ENCODE measurements around the gene NRG2.

NRG2 gene

DNA sequence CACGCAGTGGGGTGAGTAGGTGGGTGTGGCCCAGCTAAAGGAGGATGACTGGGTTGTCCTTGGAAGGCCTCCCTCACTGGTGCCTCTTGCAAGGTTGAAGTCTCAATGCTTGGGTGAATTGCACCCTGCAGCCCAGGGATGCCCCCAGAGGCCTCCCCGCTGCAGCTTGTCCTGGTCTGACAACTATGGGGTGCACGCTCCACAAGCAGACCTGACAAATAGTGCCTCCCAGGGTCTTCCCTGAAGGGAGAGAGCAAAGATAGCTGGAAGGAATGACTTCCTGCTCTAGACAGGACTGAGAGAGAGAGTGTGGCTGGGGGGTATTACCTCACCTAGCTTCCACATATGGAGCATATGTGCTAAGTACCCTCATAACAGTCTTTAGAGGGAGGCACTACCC, 245.8 kb downstream of the NRG2 start:
- DNase-seq, result no peak
